HG03103 (cell line): ENCODE data around the gene NCAPG2.
A peak's percentile ranks its signal among the peaks of the same experiment; 100 is the strongest.
"Not testable (repeated sequence)": the region's sequence is repeated elsewhere in the genome, so short reads cannot be mapped to it uniquely, and the experiment has no call there.

Experiments used
- ATAC-seq: cut with Tn5 transposase; IDR thresholded peaks from one replicate; pipeline ENCODE4 v1.9.1; 2021; ENCODE audit warnings: low read depth; ENCODE audit not compliant: unreplicated experiment

Gene NCAPG2

DNA sequence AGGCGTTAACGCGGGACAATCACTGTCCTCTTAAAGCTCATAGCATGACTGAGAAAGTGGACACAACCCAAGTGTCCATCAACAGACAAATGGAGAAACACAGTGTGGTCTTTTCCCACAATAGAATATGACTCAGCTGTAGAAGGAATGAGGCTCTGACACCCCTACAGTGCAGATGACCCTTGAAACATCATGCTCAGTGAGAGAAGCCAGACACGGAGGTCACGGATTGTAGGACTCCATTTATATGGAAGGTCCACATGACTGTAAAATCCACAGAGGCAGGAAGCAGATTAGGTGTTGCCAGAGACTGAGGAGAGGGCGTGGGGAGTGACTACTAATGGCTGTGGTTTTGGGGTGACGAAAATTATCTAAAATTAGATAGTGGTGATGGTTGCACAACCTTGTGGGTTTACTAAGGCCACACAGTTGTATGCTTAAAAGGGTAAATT, 6.1 kb upstream of the NCAPG2 start:
- ATAC-seq, result no peak

DNA sequence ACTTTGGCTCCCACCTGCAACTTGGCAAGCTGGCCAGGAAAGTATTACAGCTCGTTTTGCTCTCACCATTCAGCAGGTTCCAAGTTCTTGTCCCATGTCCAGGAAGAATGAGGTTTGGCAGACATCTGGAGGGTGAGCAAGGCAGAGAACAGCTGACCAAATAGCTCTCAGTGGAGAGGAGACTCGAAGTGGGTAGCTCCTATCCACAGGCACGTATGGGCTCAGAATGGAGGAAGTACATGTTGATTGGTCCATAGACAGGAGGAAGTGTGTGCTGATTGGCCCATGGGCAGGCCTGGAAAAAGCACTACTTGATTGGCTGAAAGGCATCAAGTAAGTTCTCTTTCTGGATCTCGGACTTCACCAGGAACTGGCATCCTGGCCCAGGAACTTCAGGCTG, 3.0 kb upstream of the NCAPG2 start:
- no peak for ATAC-seq

DNA sequence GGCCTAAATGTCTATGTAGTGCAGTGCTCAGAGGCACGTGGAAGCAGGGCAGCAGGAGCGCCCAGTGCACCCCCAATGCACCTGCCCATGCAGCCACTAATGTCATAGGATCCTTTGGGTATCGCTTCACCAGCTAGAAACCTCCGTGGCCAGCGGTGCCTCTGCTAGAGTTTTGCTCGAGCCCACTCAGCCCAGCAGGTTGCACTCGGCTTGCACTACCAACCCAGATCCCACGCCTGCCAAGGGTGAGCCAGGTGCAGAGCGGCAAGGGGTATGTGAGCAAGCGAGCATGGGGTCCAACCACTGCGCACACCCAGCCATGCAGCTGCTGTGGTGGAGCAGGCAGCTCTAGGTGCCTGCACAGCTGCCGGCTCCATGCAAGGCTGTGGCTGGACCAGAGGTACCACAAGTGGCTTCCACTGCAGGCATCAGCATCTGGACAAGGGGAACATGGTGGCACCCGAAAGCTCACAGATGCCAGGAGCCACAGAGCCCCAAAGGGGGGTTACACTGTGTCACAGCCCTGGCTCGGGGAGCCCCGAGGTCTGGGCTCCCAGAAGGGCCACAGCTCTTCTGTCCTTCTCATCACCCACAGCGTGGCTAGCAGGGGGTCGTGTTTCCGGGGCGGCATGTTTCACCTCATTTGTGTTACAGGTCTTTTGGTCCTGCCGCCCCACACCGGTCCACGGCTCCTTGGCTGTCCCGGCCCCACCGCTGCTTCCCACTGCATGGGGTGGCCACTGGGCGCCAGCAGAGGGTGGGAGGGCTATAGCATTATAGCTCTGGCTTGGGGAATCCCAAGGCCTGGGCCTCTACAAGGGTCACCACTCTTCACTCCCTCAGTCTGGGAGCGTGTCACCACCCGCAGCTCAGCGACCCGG, 2.3 kb upstream of the NCAPG2 start:
- no peak for ATAC-seq

DNA sequence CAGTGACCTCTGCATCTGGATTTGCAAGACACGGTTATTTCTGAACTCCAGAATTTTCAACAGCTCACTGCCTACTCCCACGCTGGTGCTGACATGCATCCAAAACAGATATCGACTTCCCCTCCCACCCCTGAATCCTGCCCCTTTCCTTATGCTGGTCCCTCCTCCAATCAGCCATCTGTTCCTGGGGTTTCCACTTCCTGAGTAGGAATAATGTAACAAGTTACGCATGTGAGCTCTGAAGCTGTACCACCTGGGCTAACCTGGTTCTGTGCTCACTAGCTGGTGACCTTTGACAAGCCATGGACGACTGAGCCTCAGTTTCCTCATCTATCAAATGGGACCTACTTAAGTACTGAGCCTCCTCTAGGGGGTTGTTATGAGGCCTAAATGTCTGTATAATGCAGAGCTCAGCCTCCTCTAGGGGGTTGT, 1.7 kb upstream of the NCAPG2 start:
- no peak for ATAC-seq

DNA sequence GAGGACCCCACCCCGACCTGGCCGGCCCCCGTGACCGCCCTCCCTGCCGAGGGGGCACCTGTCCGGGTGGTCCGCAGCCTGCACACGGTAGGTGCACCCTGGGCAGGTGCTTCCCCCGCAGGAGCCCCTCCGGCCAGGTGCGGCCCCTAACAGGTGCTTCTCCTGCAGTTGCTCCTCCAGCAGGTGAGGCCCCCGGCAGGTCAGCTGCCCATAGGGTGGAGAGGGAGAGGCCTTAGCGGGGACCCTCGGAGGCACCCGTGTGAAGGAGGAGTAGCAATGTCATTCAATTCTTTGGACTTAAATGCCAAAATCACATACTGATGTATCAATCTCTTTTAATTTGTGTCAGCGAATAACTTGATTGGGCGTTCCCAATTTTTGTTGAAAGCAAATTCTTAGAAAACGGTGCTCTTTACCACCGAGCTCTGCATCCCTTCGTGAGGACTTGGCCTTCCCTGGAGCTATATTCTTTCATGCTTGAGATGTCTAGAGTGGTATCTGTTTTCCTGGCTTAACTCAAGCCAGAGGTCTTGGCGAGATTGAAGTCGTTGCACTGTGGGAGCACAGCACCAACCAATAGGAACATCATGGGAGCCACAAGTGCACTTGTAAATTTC, 738 bp upstream of the NCAPG2 start:
- no peak for ATAC-seq

DNA sequence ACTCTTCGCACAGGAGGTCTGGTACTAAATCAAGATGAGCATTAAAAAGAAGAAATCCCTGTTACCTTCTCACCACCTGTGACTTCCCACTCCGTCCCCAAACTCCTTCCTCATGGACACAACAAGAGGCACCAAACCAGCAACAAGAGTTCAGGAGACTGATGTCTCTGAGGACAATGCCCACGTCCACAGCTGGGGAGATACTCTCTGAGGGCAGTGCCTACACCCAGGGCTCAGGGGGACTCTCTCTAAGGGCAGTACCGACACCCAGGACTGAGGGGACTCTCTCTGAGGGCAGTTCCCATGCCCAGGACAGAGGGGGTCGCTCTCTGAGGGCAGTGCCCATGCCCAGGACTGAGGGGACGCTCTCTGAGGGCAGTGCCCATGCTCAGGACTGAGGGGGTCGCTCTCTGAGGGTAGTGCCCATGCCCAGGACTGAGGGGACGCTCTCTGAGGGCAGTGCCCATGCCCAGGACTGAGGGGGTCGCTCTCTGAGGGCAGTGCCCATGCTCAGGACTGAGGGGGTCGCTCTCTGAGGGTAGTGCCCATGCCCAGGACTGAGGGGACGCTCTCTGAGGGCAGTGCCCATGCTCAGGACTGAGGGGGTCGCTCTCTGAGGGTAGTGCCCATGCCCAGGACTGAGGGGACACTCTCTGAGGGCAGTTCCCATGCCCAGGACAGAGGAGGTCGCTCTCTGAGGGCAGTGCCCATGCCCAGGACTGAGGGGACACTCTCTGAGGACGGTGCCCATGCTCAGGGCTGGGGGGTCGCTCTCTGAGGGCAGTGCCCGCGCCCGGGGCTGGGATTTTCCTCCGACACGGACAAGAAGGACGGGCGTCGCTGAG, 703 bp downstream of the NCAPG2 start:
- not testable (repeated sequence) for ATAC-seq

DNA sequence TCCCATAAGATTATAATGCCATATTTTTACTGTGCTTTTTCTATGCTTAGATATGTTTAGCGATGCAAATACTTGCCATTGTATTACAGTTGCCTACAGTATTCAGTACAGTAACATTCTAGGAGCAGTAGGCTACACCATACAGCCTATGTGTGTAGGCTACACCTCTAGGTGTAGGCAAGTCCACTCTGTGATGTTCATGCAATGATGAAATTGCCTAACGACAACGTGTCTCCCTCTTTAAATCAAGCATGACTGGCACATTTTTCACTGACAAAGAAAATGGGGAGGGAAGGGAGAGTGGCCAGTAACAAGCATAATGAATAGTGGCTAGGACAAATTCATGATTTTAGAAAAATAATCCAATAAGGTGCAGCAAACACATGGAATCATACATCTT, 1.7 kb downstream of the NCAPG2 start:
- ATAC-seq, result no peak

DNA sequence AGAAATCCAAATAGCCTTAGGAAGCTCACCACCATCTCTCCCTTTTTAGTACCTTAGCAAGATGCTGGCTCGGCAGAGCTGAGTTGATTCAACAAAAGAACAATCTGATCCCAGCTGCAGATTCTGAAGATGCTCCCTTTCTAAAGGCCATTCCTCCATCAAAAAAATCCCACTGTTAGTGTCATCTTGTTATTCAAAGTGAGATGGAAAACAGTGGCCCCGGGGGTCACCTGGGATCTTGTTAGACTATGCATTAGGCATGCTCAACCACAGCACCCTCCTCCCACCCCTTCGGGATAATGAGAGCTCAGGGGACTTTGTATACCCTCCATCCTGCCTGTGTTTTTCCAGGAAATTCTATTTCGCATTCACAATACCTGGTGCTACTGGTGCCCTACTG, 2.4 kb downstream of the NCAPG2 start:
- no peak for ATAC-seq

DNA sequence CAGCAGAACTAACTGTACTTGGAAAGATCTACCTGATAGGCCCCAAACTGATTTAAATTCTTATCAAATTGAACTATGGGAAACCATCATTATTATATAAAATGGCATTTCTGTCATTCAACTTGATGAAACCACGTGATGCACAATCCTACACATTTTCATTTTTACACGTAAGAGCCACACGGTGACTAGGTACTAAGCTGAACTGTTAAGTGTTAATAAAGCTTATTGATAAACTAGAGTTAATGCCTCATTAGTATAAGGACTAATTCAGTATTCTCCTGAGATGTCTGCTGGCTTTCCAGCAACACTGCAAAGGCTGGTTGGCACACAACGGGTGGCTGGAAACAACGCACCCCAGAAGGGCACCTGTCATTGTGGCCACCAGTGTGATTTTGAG, 4.6 kb downstream of the NCAPG2 start:
- no peak for ATAC-seq

DNA sequence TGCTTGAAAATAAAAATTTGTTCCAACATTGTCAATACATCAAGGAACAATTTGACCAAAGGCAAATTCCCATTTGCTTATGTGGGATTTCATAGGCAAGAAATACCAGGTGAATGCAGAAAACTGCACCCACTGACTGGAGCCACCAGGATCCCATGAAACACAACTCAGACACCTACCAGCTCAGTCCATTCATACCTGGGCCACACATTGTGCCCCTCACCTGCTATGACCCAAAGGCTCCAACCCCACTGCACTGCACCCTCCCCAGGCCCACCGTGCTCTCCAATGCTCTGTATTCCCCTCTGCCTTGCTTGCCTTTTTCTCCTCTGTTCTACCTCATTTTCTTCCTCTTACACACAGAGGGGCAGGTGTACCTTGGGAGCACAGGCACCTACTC, 5.3 kb downstream of the NCAPG2 start:
- ATAC-seq, result no peak

DNA sequence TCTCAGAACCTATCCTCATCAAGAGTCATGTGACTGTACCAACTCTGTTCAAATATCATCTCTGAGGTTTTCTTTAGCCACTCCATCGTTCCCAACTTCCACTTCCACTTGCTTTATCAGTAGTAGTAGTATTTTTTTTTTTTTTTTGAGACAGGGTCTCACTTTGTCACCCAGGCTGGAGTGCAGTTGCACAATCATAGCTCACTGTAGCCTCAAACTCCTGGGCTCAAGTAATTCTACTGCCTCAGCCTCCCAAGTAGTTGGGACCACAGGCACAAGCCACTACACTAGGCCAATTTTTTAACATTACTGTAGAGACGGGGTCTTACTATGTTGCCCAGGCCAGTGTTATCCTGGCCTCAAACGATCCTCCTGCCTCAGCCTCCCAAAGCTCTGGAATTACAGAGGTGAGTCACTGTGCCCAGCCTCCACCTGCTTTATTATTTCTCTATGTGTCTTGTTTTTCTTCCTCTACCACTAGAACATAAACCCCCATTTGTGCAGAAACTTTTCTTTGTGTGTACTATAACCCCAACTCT, 5.9 kb downstream of the NCAPG2 start:
- no peak for ATAC-seq

DNA sequence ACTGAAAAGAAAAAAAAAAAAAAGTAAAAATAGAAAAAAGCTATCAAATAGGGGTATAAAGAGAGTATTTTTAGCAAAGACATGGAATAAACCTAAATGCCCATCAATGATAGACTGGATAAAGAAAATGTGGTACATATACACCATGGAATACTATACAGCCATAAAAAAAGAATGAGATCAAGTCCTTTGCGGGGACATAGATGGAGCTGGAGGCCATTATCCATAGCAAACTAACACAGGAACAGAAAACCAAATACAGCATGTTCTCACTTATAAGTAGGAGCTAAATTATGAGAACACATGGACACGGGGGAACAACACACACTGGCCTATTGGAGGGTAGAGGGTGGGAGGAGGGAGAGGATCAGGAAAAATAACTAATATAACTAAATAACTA, 7.0 kb downstream of the NCAPG2 start:
- ATAC-seq, result not testable (repeated sequence)

DNA sequence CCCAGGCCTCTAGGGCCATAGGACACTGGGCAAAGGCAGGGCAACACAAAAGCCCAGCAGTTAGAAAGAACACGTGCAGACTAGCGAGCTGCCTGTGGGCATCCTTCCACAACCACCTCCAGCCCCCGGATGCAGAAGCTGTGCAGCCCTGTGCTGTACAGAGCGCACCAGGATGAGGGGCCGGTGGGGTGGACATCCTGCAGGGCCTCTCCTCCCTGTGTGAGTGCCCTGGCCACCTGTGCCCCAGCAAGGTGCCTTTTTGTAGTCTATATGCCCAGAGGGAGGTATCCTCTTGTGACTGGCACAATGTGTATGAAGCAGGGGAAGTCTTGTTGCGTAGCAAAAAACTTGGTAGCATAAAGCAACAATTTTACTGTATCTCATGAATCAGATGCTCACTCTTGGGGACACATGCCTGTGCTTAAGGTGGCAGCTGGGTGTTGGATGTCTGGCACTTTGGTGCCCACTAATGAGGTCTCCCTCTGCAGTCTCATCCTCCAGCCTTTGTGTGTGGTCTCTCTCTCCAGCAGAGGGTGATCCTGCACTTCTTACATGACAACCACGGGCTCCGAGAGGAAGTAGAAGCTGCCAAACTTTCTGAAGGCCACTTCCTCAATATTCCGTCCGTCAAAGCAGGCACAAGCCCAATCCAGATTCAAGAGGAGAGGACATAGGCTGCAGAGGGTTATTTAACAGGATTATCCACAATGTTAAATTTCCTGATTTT, 8.7 kb downstream of the NCAPG2 start:
- peak; percentile 79 for ATAC-seq

DNA sequence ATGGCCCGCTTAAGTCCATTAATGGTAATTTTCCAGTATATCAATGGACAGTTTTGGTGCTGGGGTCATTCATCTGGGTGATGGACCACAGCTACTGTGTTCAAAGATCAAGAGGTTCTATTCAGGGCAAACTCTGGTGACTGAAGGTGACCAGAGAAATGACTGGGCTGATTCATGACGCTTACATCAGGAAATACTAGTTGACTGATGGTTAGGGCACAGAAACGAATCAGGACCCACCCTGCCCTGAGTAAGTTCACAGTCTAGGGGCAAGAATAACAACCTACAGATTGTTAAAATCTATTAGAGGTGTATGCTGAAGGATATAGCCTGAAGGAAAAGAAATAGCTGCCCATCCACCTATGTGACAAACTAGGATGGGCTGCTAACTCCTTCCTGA, 9.5 kb downstream of the NCAPG2 start:
- no peak for ATAC-seq

DNA sequence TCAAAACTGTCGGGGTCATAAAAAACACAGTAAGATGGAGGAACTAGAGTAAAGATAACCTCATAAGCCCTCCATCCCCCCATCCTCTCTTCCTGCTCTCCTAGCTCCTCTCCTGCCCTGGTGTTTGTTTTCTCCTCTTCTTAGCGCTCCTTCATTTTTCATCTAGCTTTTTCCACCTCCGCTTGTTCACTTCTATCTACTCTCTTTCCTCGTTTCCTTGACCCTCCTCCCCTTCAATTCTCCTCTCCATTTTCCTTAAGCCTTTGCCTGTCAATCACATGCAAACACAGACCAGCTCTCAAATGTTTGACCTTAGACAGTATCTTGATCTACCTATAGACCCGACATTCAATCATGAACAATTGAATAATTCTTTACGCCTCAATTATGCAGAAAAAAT, 10.0 kb downstream of the NCAPG2 start:
- ATAC-seq, result no peak

DNA sequence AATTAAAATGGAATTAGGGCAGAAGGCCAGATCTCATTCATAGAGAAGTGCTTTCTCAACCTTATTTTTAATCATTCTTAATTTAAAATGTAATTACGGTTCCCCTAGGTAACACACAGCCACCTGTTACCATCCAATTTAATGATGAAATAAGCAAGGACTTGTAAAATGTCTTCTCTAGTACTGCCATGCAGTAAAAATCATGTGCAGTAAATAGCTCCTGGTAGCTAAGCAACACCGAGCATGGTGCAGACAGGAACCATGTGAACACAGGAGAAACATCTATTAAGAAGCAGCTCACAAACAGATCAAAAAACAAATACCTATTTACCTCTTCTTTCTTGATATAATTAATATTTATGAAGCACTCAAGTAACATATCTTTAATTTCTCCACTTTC, 15.1 kb downstream of the NCAPG2 start:
- ATAC-seq, result no peak

DNA sequence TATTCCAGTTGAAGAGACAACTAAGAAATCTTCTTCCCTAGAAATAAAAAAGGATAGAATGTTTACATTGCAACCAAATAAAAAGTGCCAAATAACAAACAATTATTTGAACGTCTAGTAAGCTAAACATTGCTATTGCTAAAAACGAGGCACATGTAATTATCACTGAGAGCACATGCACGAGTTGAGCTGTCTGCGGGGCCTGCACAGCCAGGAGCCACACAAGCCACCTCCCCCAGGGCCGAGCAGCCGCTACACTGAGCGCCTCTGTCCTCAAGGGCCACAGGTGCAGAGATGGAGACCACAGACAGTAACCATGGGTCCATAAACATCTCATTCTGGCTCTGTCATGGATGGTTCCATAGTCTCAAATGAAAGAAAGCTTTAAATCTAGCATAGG, 17.2 kb downstream of the NCAPG2 start:
- no peak for ATAC-seq

DNA sequence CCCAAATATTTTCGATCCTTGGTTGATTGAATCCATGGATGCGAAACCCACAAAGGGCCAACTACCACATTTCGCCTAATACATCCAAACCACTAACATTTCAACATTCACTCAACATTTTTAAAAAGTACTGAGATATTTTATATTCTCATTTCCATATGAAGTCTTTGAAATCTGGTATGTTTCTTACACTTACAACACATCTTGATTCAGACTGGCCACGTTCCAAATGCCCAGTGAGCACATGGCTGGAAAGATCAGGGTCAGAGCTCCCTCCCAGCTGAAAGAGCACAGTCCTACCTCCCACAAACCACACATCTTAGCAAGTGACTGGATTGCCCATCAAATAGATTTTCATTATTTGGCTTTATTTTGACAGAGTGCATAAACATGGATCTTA, 18.9 kb downstream of the NCAPG2 start:
- ATAC-seq, result no peak

DNA sequence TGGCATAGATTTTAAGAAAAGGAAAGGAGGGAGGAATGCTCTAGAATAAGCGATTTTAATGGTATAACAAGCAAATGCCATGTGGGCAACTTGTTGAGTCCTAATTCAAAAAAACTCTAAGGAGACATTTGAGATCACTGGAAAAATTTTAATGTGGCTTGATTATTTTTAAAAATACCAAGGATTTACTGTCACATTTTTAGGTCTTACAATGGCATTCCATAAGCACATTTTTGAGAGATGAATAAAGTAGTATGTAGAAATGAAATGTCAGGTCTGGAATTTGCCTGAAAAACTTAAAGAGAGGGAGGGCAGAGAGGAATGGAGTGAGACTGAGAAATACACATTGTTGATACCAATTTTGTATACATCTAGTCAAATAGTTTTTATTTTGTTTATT, 20.3 kb downstream of the NCAPG2 start:
- no peak for ATAC-seq

DNA sequence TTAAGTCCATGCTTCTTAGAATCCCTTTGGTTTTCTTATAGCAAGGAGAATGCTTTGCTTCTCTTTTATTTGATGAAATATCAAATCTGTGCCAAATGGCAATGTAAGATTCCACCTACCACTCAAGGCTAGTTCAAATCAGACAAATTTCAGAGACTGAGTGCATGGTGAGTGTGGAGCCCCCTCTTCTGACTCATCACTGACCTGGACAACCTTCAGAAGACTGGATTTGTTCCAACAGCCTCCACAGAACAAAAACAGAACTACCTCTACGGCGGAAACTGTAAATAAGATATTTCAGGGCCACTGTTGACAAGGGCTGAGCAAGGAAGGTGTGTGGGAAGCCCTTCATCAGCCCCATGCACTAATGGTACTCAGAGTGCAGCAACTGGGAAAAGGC, 21.1 kb downstream of the NCAPG2 start:
- no peak for ATAC-seq
